Vagina (tissue), 2 donors: Measurements from ENCODE around the gene FAM78A. TPM values are rescaled to one million over a fixed set of nuclear protein-coding genes. Genes with fewer than 3 reads are reported as not detected.

Experiments
- DNase-seq, 2 donors: peaks; one replicate each; pipeline ENCODE4 v3.0.0-alpha.2; 2017; ENCODE audit errors: extremely low spot score in 2 of 2
- H3K27ac ChIP-seq: fragments of 200-600 bp; sonication (generic); one replicate; pipeline ENCODE4 v1.5.1; 2019
- H3K27me3 ChIP-seq: fragments of 200-600 bp; sonication (generic); one replicate; pipeline ENCODE4 v1.5.1; 2019
- H3K36me3 ChIP-seq, 2 donors: fragments of 200-600 bp; sonication (generic); one replicate each; pipeline ENCODE4 v1.5.1; 2017 to 2019
- H3K4me1 ChIP-seq: fragments of 200-600 bp; sonication (generic); one replicate; pipeline ENCODE4 v1.5.1; 2019
- H3K4me3 ChIP-seq, 2 donors: fragments of 200-600 bp; sonication (generic); 1 replicate in 1 of 2; 2 replicates in 1 of 2; pipeline ENCODE4 v1.5.1; 2016 to 2019
- H3K9me3 ChIP-seq: fragments of 200-600 bp; sonication (generic); one replicate; pipeline ENCODE4 v1.5.1; 2019
- CTCF ChIP-seq, 3 experiments: fragments of 450-650 bp in 2 of 3; fragments of 200-600 bp in 1 of 3; sonication (generic) in 1 of 3; IDR thresholded peaks; one replicate each; pipeline ENCODE4 v1.5.1; 2017 to 2019; ENCODE audit warnings: antibody characterized with exemption in 3 of 3, mild to moderate bottlenecking in 2 of 3, moderate library complexity in 2 of 3
- POLR2A ChIP-seq, 2 donors: fragments of 450-650 bp; IDR thresholded peaks; one replicate each; pipeline ENCODE4 v1.6.1; 2017; ENCODE audit warnings: antibody characterized with exemption in 2 of 2, mild to moderate bottlenecking in 2 of 2, moderate library complexity in 2 of 2
- POLR2AphosphoS5 ChIP-seq, 2 donors: sonication (generic); formaldehyde crosslinking; IDR thresholded peaks; one replicate each; pipeline ENCODE4 v1.9.0; 2017; ENCODE audit warnings: antibody characterized with exemption in 2 of 2, mild to moderate bottlenecking in 2 of 2, low read depth in 1 of 2; ENCODE audit not compliant: insufficient read depth in 1 of 2
- intact Hi-C: fragments of 100-400 bp; cut with DNase I; formaldehyde crosslinking; loops from one replicate; pipeline ENCODE4 v1.15.1; 2023
- total RNA-seq: library from RNA; depleted of rRNA; stranded (reverse); fragments of >200 nt; gene quantifications from one replicate; pipeline ENCODE4 v1.2.3, GENCODE V29; 2016

Gene FAM78A
- total RNA-seq, 1 donor from 2014 or later = 2.5 TPM

GRCh38 chr9:131290767-131291370 is 14.6 kb upstream of the FAM78A start:
- intact Hi-C loops = no loop called here
- Histone ChIP-seq H3K36me3 (no peaks in the 10 kb centered on the region), H3K9me3 (no peaks in the 10 kb centered on the region), H3K4me1 (peaks cover 9% of the 10 kb centered on the region), H3K27ac (no peak overlapping the region), H3K4me3 (peak overlapping the region; percentile 43 to 53), H3K27me3 (no peaks in the 10 kb centered on the region)
- no peak for DNase-seq
- TF ChIP-seq POLR2A (IDR thresholded peaks at IDR 0.05) (no peak), CTCF (IDR thresholded peaks at IDR 0.05) (no peak), POLR2AphosphoS5 (IDR thresholded peaks at IDR 0.05; ENCODE audit: insufficient read depth in 1 of 2, low read depth in 1 of 2) (no peak)

DNA sequence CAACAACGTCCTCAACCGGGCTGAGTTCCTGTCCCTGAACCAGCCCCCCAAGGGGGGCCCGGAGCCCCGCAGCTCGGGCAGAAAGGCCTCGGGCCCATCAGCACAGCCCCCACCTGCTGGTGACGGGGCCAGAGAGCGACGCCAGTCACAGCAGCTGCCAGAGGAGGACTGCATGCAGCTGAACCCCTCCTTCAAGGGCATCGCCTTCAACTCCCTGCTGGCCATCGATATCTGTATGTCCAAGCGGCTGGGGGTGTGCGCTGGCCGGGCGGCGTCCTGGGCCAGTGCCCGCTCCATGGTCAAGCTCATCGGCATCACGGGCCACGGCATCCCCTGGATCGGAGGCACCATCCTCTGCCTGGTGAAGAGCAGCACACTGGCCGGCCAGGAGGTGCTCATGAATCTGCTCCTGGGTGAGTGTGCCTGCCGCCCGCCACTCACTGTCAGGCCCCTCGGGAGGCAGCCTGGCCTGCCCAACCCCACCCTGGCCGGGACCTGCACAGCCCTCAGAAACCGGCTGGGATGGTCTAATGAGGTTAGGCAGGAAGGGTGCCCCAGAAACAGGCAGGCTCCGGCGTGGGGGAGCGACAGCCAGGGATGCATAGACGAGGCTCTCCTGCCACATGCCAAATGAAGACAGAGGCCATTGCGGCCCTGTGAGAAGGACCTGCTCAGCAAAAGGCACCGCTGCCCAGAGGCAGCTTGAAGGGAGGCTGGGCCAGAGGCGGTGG is 13.9 kb upstream of the FAM78A start:
- Histone ChIP-seq H3K36me3 (no peaks in the 10 kb centered on the region), H3K4me3 (peak overlapping the region; percentile 43 to 53), H3K9me3 (no peaks in the 10 kb centered on the region), H3K27me3 (no peaks in the 10 kb centered on the region), H3K27ac (peak overlapping the region; percentile 60), H3K4me1 (peaks cover 9% of the 10 kb centered on the region)
- intact Hi-C loops = no loop called here
- no peak for DNase-seq
- no peak for TF ChIP-seq POLR2AphosphoS5 (IDR thresholded peaks at IDR 0.05; ENCODE audit: insufficient read depth in 1 of 2, low read depth in 1 of 2)
- TF ChIP-seq POLR2A (IDR thresholded peaks at IDR 0.05) = no peak
- TF ChIP-seq CTCF (IDR thresholded peaks at IDR 0.05) = no peak

DNA sequence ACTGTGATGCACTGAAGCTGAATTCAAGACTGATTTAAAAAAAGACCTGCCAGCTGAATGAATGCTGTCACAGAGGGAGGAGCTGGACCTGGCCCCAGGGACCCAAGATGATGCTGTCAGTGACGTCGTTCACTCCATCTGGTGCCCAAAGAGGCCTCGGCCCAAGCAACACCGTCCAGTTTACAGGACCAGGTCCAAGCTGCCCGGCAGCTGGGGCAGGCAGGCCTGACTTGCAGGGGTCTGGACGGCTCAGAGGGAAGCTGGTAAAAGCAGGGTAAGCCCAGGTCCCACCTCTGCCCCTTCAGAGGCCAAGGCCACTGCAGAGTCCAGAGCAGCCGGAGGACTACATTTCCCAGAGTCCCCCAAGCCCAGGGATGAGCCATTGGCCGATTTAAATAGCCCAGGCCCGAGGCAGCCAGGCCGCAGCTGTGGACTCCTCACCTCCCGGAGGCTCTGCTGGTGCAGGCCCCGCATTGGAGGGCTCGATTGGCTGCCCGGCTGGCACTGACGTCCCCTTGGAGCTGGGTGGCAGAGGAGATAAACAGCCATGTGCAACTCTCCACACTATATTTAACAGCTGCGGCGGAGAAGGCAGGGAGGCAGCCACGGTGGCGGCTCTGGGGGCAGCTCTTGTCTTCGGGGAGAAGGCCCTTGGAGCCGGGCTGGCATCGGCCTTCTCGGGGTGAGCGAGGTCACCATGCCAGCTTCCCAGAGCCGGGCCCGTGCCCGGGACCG is 13.2 kb upstream of the FAM78A start, which contains the start of gene PLPP7:
Gene PLPP7 (plus strand): TSS at position 423 of the 735 bp plus-strand sequence. CDS start 275 bp downstream, at position 698.
- no peaks in the 10 kb centered on the region for H3K9me3 ChIP-seq
- TF ChIP-seq CTCF (IDR thresholded peaks at IDR 0.05) = no peak
- TF ChIP-seq POLR2AphosphoS5 (IDR thresholded peaks at IDR 0.05; ENCODE audit: insufficient read depth in 1 of 2, low read depth in 1 of 2) = peak in 1 of 2 donors; percentile 77
- no peak for TF ChIP-seq POLR2A (IDR thresholded peaks at IDR 0.05)
- H3K36me3 ChIP-seq = no peaks in the 10 kb centered on the region
- intact Hi-C loops = no loop called here
- H3K4me1 ChIP-seq = peaks cover 9% of the 10 kb centered on the region
- no peaks in the 10 kb centered on the region for H3K27me3 ChIP-seq
- peak within 1 kb of the TSS; percentile 43 to 53 for H3K4me3 ChIP-seq
- no peak for DNase-seq
- peak within 1 kb of the TSS; percentile 60 for H3K27ac ChIP-seq

- H3K27me3 ChIP-seq = no peaks in the 10 kb centered on the region
- intact Hi-C loops = no loop called here
- H3K4me1 ChIP-seq = peaks cover 9% of the 10 kb centered on the region
- no peak for DNase-seq
- H3K36me3 ChIP-seq = no peaks in the 10 kb centered on the region
- no peak overlapping the region for H3K27ac ChIP-seq
- H3K4me3 ChIP-seq = no peak overlapping the region
- H3K9me3 ChIP-seq = no peaks in the 10 kb centered on the region
- TF ChIP-seq POLR2A (IDR thresholded peaks at IDR 0.05) = no peak
- TF ChIP-seq CTCF (IDR thresholded peaks at IDR 0.05) = no peak
- TF ChIP-seq POLR2AphosphoS5 (IDR thresholded peaks at IDR 0.05; ENCODE audit: insufficient read depth in 1 of 2, low read depth in 1 of 2) = no peak
Measured at GRCh38 chr9:131288217-131288616, 11.9 kb upstream of the FAM78A start.
